ENCODE data around the gene BMP7.
"Not testable (repeated sequence)": the region's sequence is repeated elsewhere in the genome, so short reads cannot be mapped to it uniquely, and the experiment has no call there.

The BMP7 gene

GRCh38 chr20:57209413-57209812 lies 57.0 kb downstream of the BMP7 start:
- DNase-seq: no peak

- DNase-seq: no peak
These were observed 58.2 kb downstream of the BMP7 start for GRCh38 chr20:57208198-57208597.

- DNase-seq: no peak
These were observed 59.2 kb downstream of the BMP7 start for GRCh38 chr20:57207251-57207650.

- DNase-seq: no peak
These were observed 60.7 kb downstream of the BMP7 start for GRCh38 chr20:57205606-57206219.

- DNase-seq: no peak
These were observed 62.5 kb downstream of the BMP7 start for GRCh38 chr20:57203986-57204385.

- no peak for DNase-seq
These were observed 63.2 kb downstream of the BMP7 start for GRCh38 chr20:57203204-57203603.

GRCh38 chr20:57202309-57202708 lies 64.1 kb downstream of the BMP7 start:
- no peak for DNase-seq

GRCh38 chr20:57200882-57201695 lies 65.4 kb downstream of the BMP7 start:
- no peak for DNase-seq

- no peak for DNase-seq
These were observed 66.6 kb downstream of the BMP7 start for GRCh38 chr20:57199656-57200405.

- DNase-seq: no peak
These were observed 68.0 kb downstream of the BMP7 start for GRCh38 chr20:57198132-57199072.

GRCh38 chr20:57197352-57198131 lies 68.9 kb downstream of the BMP7 start:
- no peak for DNase-seq

GRCh38 chr20:57195469-57196100 lies 70.9 kb downstream of the BMP7 start:
- DNase-seq: no peak

GRCh38 chr20:57195023-57195422 lies 71.4 kb downstream of the BMP7 start:
- DNase-seq: no peak

- no peak for DNase-seq
These were observed 72.3 kb downstream of the BMP7 start for GRCh38 chr20:57194154-57194553.

- DNase-seq: no peak
These were observed 73.3 kb downstream of the BMP7 start for GRCh38 chr20:57193094-57193493.

GRCh38 chr20:57192311-57192710 lies 74.1 kb downstream of the BMP7 start:
- no peak for DNase-seq

- DNase-seq: not testable (repeated sequence)
These were observed 75.2 kb downstream of the BMP7 start for GRCh38 chr20:57191265-57191638.

- no peak for DNase-seq
These were observed 75.7 kb downstream of the BMP7 start for GRCh38 chr20:57190536-57191264.

- DNase-seq: no peak
These were observed 76.7 kb downstream of the BMP7 start for GRCh38 chr20:57189713-57190112.

- DNase-seq: no peak
These were observed 77.8 kb downstream of the BMP7 start for GRCh38 chr20:57188576-57189079.
